Measurements from ENCODE around the gene FERD3L.
"Not testable (repeated sequence)": the region's sequence is repeated elsewhere in the genome, so short reads cannot be mapped to it uniquely, and the experiment has no call there.

The FERD3L gene, protein sequence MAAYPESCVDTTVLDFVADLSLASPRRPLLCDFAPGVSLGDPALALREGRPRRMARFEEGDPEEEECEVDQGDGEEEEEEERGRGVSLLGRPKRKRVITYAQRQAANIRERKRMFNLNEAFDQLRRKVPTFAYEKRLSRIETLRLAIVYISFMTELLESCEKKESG

DNA sequence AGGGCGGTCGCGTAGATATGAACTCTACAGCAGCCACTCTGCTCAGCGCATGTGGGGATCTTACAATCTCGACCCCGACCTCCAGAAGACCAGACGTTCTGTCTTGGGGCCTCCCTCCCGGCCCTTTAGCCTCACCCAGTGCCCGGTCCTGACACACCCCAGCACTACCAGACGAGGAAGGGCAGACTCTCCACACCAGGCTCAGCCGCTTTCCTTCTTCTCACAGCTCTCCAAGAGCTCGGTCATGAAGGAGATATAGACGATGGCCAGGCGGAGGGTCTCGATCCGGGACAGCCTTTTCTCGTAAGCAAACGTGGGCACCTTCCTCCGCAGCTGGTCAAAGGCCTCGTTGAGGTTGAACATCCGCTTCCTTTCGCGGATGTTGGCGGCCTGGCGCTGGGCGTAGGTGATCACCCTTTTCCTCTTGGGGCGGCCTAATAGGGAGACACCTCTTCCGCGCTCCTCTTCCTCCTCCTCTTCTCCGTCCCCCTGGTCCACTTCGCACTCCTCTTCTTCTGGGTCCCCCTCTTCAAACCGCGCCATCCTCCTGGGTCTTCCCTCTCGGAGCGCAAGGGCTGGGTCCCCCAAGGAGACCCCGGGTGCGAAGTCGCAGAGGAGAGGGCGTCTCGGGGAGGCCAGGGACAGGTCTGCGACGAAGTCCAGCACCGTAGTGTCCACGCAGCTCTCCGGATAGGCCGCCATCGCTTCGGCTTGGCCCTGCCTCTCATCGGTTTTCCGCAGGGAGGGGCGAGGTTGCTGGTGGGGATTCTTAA is at the start of gene FERD3L:
FERD3L (minus strand) TSS at position 761 of the 773 bp plus-strand sequence; CDS start at position 702, 59 bp downstream.
- DNase-seq: no peak

DNA sequence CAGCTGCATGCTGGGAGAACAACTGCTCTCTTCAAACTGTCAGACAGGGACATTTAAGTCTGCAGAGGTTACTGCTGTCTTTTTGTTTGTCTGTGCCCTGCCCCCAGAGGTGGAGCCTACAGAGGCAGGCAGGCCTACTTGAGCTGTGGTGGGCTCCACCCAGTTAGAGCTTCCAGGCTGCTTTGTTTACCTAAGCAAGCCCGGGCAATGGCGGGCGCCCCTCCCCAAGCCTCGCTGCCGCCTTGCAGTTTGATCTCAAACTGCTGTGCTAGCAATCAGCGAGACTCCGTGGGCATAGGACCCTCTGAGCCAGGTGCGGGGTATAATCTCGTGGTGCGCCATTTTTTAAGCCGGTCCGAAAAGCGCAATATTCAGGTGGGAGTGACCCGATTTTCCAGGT is 49.2 kb upstream of the FERD3L start:
- DNase-seq: not testable (repeated sequence)

DNA sequence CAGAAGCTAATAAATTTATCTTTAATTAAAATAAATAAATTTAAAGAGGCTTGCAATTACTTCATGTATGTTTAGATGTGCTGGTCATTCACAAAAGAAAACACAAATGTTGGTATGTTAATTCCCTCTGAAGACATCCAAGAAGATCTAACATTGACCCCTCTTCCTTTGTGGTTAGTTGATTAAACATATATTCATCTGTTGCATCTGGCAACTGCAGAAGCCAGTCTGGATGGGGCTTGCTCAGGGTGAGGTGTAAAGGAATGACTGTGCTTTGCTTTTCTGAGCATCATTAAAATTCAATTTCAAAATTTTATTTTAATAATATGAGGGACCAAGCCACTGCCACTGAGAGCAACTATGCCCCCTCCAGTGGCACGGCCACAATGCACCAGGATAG is 36.4 kb upstream of the FERD3L start:
- no peak for DNase-seq

DNA sequence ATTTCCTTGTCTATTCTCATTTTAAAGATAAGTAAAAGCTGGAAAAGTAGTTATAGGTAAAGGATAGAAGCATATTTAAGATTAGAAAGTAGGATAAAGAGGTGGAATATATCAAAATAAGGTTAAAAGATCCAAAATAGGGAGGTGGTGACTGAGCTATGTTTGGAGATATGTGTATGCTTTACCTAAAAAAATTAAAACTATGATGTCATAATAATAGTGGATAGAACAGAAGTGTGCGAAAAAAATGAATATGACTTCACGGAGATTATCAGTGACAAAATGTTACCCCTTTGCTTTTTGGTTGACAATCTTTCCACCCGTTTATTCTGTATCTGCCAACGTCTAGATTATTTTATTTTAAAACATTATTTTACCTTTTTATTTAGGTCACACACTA is 33.4 kb upstream of the FERD3L start:
- DNase-seq: no peak

DNA sequence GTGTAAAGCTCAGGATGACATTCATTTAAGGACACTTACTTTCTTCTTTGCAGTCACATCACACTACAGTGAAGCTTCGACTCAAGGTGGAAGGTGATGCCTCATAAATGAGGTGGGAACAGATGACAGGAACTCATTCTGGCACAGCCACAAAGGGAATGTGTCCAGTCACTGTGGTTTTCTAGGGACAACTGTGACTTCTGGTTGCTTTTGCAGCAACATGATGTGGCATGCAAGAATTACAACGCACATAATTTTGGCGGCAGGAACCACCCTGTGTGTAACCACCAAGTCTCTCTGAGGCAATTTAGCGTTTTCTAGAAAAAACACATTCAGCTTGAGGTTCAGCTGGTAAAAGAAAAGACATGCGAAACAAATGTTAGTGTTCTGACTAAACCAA is 32.0 kb upstream of the FERD3L start:
- DNase-seq: no peak

DNA sequence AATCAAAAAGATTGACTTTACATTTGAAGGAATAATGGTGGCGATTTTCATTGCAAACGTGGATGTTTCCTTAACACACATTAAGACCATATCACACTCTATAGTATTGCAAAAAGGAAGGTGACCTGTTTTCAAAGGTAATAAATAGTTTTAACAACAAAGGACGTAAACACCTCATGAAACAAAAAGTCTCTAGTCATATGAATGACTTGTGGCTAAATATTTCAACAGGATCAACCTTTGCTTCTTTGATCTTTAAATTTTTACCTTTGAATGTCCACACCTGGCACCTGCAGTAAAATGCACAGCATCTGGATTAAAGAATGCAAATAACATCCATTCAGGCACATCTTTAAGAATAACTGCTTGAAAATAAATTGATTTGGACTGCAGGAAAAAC is 30.0 kb upstream of the FERD3L start:
- no peak for DNase-seq

DNA sequence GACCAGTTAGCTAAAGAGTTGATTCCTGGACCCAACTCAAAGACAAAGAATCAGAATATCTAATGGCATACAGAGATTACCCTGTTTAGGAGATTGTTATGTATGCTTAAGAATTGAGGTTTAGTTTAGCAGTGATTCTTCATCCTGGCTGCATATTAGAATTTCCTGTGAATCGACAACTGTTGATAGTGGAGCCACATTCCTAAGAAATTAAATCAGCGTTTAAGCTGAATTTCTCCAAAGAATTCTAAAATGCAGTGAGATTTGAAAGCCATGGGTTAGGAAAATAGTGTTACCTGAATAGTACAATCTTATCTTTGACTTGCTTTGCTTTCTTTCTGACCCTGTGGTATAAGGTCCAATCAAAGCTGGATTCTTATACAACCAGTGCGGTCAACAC is 16.4 kb upstream of the FERD3L start:
- no peak for DNase-seq

DNA sequence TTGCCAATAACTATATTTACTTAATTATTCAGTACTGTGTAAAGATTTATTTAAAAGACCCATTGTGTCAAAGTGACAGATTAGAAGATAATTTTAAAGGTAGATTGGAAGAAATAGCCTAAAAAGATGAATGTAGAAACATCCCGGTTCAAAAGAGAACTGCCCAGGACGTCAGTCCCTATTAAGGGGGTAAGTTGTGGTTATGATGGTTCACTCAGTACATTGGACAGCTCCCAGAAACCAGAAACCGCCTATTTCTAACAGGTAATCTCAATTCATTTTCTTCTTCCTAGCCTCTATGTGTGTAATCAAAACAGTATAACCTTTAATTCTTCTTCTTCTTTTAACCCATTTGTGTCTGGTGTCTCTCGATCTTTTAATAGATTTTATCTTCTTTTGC is 1.5 kb upstream of the FERD3L start:
- no peak for DNase-seq

DNA sequence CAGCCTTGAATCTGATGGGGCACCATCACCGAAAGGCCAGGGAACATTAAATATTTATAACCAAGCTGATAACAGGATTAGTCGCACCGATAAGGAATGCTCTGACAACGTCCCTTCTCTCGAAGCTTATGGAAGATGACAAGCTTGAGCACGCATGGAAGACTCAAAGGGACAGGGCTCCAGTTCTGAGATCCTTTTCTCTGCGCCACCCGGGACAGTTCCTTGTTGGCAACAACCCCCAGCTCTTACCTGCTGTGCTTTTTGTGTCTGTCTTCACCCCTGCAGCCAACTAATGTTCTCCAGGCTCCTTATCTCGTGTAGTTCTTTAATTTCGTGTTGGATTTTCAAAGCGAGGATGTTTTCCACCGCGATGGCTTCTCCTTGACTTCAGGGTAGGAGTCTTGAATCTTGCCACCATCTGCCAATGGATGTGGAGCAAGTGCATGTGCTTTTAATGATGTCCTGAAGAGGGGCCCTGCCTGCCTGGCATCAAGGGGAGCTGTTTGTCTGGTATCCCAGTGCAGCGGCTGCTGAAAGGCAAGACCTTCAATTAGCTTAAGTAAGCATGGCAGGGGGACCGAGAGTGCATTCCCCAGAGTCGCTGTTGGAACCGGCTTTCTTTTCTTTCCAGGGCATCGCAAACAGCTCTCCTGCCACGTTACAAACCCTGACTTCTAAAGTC is 354 bp upstream of the FERD3L start:
- DNase-seq: no peak

DNA sequence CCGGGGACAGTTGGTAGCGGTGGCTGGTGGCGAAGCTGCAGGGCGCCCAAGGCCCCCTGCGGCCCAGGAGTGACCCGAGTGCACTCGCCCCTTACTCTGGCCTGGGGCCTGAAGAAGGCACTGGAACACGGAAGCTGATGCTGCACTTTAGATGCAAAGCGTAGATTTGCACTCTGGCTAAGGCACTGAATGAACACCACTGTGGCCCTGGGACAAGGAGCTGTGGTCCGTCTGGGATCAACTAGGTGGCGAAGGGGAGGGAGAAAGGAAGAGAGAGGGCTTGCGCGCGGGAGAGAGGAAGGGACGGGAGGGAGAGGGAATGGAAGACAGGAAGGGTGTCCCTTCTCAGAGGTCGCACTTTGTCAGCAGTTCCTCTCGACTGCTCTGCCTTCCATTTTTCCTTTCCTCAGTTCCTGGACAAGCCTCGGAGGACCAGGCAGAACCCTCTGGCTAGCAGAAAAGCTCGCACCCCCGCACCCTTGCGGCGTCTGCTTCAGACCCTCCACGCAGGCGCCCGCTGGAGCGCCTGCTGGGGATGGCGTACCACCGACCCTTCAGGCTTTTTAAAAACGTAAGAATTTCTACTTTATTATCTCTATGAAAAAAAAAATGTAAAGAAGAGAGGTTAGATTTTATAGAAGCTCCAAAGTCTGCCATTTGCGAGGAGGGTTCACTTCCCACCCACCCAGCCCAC is 1.2 kb downstream of the FERD3L start:
- no peak for DNase-seq

DNA sequence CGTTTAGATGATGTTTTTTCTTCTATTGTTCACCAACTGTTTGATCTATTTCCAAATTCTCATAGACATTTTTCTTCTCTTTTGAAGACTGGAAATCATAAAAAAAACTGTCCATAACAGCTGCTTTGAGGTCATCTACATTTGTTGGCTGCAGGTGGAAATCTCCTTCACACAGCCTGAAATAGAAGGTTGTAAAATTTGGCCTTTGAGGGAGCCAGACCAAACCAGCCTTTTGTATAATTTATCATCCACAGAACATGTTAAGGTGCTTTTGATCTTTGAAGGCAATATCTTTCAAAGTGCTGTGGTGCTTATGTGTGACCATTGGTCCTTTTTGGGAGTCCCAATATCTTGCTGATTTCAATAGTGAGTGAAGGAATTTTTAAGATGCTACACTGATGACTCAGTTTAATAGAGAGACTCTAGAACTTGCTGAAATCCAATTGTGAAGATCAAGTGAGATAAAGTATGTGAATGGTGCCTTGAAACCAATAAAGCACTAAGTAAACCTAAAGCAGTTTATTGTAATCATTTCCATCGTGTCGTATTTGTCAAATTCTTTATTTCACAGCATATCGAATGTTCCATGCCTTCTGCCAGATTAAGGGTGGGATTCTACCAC is 5.4 kb downstream of the FERD3L start:
- DNase-seq: no peak

DNA sequence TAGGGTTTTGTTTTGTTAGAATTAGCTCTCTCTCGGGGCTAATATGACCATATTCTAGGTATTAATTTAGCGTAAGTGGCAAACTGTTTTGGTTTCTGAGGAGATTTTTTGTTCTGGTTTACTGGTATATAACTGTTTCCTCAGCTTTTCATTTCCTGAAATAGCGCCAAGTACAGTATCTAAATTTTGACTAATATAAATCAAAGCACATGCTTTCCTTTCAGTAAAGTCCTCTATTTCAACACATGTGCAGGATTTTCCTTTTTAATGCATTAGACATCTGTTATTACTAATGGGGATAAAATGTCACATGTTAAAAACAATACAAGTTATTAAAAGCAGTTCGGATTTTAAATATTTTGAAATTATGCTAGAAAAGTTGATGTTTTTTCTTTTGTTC is 11.3 kb downstream of the FERD3L start:
- DNase-seq: no peak

DNA sequence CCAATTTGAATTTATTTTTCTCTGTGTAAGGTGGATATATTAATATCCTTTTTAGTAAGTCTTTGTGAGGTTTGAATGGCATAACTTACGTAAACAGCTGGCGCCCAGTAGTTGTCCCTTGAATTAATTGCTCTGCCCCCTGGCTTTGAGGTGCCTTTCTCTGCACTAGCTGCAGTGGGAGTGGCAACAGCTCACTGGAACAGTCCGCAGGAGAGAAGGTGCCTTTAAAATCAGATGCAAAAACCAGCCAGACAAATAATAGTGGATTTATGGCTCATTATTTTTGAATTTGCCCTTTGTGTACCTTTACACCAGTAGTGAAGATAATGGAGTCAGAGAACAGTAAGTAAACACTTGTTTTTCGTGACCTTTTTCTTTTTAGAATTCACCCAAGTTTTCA is 11.8 kb downstream of the FERD3L start:
- DNase-seq: no peak

DNA sequence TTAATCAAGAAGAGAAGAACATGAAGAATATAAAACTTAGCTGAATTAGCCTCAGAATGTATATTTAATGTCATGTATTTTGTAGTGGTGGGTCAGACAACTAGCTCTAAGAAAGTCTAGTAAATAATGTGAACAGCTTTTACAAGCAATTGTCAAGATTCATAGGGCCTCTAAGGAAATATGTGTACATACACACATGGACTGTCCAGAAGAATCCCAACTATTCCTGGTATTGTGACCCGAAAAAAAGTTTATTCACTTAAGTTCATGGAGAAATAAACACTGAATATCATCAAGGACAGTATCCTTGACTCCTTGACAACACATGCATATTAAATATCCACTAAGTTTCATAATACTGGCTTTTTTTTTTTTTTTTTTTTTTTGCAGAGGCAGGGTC is 16.4 kb downstream of the FERD3L start:
- DNase-seq: no peak

DNA sequence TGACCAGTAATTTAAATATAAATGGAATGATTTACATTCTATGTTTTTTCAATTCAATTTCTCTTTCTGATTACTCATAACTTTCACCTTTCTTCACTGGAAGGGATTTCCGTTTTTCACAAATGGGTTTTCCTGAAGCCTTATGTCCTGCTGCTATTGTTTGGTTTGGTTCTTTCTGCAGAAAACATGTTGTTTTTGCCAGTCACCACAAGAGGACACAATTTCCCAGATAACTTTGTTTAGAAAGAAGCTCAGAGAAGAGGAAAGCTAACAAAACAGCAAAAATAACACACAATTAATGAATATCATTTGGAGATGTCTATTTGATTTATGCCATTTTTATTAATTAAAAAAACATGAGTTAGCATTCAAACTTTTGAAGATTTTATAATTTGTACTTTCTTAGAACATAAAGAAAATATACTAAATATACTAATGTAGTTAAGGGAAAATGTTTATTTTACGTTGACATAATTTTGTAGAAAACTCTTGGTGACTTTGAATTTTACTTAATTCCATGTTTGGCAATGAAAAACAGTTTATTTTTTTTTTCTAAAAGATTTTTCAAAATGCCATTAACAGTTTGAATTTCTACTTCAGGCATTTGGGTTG is 23.1 kb downstream of the FERD3L start:
- DNase-seq: no peak

DNA sequence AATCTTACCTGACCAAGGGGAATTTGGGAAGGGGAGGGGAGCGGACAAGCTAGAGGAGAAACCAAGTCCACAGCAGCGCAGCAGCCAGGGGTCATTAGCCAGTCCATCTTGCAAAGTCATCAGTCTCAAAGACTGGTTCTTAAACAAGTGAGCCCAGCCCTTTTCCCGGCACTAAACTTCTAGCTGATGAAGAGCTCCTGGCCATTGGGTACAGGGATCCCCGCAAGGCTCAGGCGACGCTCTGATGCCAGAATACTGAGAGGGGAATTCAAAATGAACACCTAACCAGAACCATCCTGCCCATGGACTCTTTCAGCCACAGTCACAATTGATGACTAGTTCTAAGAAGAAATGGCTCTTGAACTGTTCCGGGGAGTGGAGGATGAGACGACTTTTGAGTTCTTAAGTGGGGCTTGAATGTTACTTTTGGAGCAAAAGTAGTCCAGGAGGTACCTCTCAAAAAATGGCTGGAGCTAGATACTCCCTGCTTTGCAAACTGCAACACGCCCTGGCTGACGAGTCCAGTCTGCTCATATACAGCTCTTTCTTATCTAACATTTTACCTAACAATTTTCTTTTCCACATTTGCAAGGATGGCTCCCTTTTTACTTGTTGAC is 25.2 kb downstream of the FERD3L start:
- DNase-seq: no peak

DNA sequence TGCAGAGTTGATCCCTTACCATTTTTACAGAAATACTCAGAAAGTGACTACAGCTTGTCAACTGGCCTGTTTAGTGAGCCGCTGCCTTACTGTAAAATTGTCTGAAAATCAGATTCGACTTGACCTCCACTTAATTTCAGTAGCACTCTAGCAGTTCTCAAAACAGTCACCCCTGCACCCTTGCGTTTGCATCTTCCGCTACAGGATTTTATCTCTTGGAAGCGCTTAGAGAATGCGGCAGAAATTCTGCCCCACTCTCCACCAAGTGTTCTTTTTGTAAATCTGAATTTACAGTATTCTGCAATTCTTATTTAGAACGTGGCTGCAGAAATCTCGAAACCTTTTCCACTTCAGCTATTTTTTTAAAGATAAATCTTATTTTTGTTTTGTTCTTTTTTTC is 25.8 kb downstream of the FERD3L start:
- no peak for DNase-seq

DNA sequence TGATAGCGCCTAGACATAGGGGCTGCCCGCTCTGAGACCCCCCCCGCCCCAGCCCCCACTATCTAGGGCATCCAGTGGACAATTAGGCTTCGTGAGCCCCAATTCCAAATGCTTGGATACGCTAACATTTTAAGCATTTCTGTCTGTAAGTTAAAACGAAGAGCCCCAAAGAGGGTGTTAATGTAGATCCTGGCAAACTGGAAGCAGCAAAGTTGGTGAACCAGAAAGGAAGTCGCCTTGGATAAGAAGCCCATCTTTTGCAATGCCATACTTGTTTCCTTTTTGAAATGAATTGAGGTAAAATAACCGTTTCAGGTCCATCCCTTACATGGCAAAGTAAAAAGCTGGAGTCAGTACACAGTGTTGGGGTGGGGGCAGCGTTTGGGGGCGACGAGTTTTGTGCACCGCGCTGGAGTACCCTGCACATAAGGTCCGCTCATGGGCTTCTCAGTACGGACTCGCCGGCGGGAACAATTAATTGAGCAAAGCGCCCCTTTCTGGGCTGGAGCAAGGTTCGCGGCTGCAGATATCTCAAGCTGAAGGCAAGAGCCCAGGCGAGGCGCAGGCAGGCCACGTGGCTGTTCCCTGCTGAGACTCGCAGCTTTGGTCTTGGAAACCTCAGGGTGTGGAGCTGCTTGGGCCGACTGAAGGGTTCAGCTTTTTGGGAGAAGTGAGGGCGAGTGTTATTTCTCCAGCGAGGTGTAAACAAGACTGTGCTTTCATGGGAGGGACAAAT is 26.4 kb downstream of the FERD3L start:
- DNase-seq: no peak

DNA sequence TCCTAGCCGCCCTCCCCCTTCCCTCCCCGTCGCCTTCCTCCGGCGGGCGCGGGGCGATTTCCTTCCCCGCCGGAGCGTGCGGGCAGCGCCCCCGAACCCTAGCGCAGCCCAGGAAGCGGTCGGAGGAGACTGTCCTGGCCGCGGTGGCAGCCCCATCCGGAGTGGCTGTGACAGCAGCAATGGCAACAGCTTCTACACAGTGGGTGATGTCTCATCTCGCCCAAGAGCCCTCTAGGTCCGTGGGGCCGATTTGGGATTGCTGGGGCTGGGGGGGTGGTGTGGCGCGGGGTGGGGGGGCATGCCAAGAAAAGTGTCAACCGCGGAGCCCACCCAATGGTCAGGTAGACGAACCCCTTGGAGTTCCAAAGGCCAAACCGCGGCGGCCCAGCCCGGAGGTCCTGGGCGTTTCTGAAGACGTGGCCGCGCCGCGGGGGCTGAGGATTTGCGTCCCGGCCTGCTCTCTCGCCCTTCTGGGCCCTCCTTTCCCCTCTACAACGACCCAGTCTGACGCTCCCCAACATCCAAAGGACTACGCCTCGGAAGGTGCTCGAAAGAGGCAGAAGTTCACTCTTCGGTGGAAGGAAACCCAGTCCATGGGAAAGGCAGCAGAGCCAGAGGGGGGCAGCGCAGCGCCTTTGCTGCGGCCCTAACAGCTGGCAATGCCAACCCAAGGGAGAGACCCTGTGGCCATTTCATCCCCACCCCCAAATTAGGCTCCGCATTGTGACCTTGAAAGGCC is 27.2 kb downstream of the FERD3L start:
- DNase-seq: no peak

DNA sequence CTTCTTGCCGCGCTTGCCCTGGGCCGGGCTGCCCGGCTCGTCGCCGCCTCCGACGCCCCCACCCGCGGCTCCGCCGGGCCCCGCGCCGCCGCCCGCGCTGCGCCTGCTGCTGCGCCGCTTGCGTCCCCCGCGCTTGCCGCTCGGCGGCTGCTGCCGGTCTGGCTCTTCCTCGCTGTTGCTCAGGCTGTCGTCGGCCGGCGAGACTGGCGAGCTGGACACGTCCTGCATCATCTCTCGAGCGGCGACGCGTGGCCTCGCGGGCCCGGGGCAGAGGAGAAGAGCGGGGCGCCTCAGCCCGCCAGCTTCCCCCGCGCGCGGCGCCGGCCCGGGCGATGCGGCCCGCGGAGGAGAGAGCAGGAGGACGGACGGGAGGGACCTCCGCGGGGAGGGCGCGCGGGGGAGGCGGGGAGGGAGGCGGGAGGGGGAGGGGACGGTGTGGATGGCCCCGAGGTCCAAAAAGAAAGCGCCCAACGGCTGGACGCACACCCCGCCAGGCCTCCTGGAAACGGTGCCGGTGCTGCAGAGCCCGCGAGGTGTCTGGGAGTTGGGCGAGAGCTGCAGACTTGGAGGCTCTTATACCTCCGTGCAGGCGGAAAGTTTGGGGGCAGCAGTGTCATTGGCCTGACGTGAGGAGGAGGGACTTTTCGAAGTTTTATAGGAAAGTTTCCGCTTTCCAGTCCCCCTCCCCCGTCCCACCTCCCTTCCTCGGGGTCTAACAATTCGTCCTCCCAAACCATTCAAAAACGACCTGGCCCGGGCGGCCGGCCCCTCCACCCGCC is 27.9 kb downstream of the FERD3L start, which contains the start of gene TWIST1:
TWIST1 (minus strand) TSS at position 546 of the 779 bp plus-strand sequence; CDS start at position 231, 315 bp downstream.
- DNase-seq: no peak
